ENCODE data around the gene MICALL1. TPM values are rescaled to one million over a fixed set of nuclear protein-coding genes. Genes with fewer than 3 reads are reported as not detected.

Gene MICALL1
- total and polyA plus RNA-seq, 9 of the 15 experiments (the other 6 are each of a cell fraction or from before 2014, with no cell fraction given) = 0.32 to 21.5 (median 6.1) TPM

- TF ChIP-seq ZNF23 (CRISPR knock-in tag; IDR thresholded peaks at IDR 0.05) = no peak
- TF ChIP-seq CHD4 (IDR thresholded peaks at IDR 0.05; ENCODE audit: insufficient read depth, insufficient replicate concordance, low read depth, low read length, poor library complexity, severe bottlenecking) = no peak
- TF ChIP-seq CEBPG (CRISPR knock-in tag; IDR thresholded peaks at IDR 0.05) = peak; percentile 94
- peak; percentile 51 to 97 for TF ChIP-seq CEBPG (tag; conservative IDR thresholded peaks at IDR 0.05 in 1 of 2, IDR thresholded peaks at IDR 0.05 in 1 of 2)
- TF ChIP-seq HMGXB4 (CRISPR knock-in tag; IDR thresholded peaks at IDR 0.05) = no peak
- no peak for TF ChIP-seq RBM17 (IDR thresholded peaks at IDR 0.05; ENCODE audit: borderline replicate concordance, low read depth, low read length)
- no peak for TF ChIP-seq ZNF696 (CRISPR knock-in tag; conservative IDR thresholded peaks at IDR 0.05)
- 0 out of 2 replicates have a peak, but pooled peaks have one; percentile 31 for TF ChIP-seq MTA1 (IDR thresholded peaks at IDR 0.05; ENCODE audit: borderline replicate concordance)
- no peak for TF ChIP-seq TGIF2 (CRISPR knock-in tag; IDR thresholded peaks at IDR 0.05)
- no peak for TF ChIP-seq ZBTB8A (IDR thresholded peaks at IDR 0.05; ENCODE audit: partially characterized antibody)
- no peak; the same call in 1 of the 2 replicates for TF ChIP-seq ZFX (CRISPR knock-in tag; IDR thresholded peaks at IDR 0.05)
- no peak; the same call in none of the 2 replicates for TF ChIP-seq ZNF766 (CRISPR knock-in tag; conservative IDR thresholded peaks at IDR 0.05)
- no peak for TF ChIP-seq ATF1 (CRISPR knock-in tag; IDR thresholded peaks at IDR 0.05)
- peak; percentile 34 for TF ChIP-seq ATF1 (tag; IDR thresholded peaks at IDR 0.05)
- TF ChIP-seq ZNF407 (IDR thresholded peaks at IDR 0.05; ENCODE audit: low read depth) = no peak
- TF ChIP-seq MEIS2 (IDR thresholded peaks at IDR 0.05; ENCODE audit: partially characterized antibody) = peak; percentile 69
- TF ChIP-seq MEF2A (IDR thresholded peaks at IDR 0.05; ENCODE audit: control insufficient read depth, low read depth, low read length) = no peak
These were observed 1.2 kb upstream of the MICALL1 start (continued) for GRCh38 chr22:37904572-37905533.

All from K562 (cell line).